Panc1 (cell line): ENCODE data around the gene FCAMR. TPM values are rescaled to one million over a fixed set of nuclear protein-coding genes. Genes with fewer than 3 reads are reported as not detected.

ENCODE experiments used
- ATAC-seq: fragments of 200-7000 bp; cut with Tn5 transposase; 2 replicates; pipeline ENCODE4 v1.9.1; 2020; ENCODE audit warnings: mild to moderate bottlenecking, moderate library complexity
- BruUV-seq: library from RNA; stranded (reverse); fragments of 400-500 nt; replicated peaks from 2 replicates; lab custom pipeline; 2021; lab: Mats Ljungman, UMichigan
- CTCF ChIA-PET: fragments of 300-600 bp; sonication (Branson Sonifier 250); formaldehyde crosslinking; loops from one replicate; lab custom pipeline; 2022; ENCODE audit warnings: antibody characterized with exemption; lab: Charles Lee
- POLR2A ChIA-PET: fragments of 300-600 bp; sonication (Branson Sonifier 250); formaldehyde crosslinking; loops from one replicate; lab custom pipeline; 2022; ENCODE audit warnings: antibody characterized with exemption; lab: Charles Lee
- DNase-seq: peaks from one replicate; pipeline ENCODE4 v3.0.0-alpha.2; 2010; ENCODE audit warnings: low read depth, low spot score
- H3K27ac ChIP-seq: 2 replicates; pipeline ENCODE4 v1.5.1; 2011; ENCODE audit warnings: mild to moderate bottlenecking, low read length, inconsistent platforms
- H3K27me3 ChIP-seq: fragments of 200-500 bp; sonication (Bioruptor generic); 2 replicates; pipeline ENCODE4 v1.6.0; 2014; ENCODE audit warnings: low read length, inconsistent platforms; ENCODE audit not compliant: control insufficient read depth, insufficient read depth
- H3K36me3 ChIP-seq: fragments of 200-500 bp; sonication (Bioruptor generic); 2 replicates; pipeline ENCODE4 v1.5.1; 2014; ENCODE audit warnings: inconsistent platforms, mild to moderate bottlenecking, low read length, moderate library complexity; ENCODE audit not compliant: control insufficient read depth, insufficient read depth
- H3K4me1 ChIP-seq: 2 replicates; pipeline ENCODE4 v1.5.1; 2011; ENCODE audit warnings: inconsistent platforms, mild to moderate bottlenecking, low read length, moderate library complexity; ENCODE audit not compliant: control insufficient read depth, insufficient read depth
- H3K4me3 ChIP-seq, 2 experiments: 2 replicates each; pipeline ENCODE4 v1.5.1; 2011 to 2012; ENCODE audit warnings: low read depth in 2 of 2, low read length in 2 of 2, mild to moderate bottlenecking in 2 of 2, inconsistent platforms in 1 of 2, moderate library complexity in 1 of 2
- H3K9me3 ChIP-seq: fragments of 200-500 bp; sonication (Bioruptor generic); 2 replicates; pipeline ENCODE4 v1.5.1; 2014; ENCODE audit warnings: low read depth, mild to moderate bottlenecking, inconsistent platforms, low read length, moderate library complexity; ENCODE audit not compliant: control insufficient read depth, insufficient read depth
- CTCF ChIP-seq: fragments of 450-650 bp; IDR thresholded peaks from 2 replicates; pipeline ENCODE4 v1.5.1; 2017; ENCODE audit warnings: mild to moderate bottlenecking
- POLR2AphosphoS5 ChIP-seq: IDR thresholded peaks from 2 replicates; pipeline ENCODE4 v1.6.1; 2012; ENCODE audit warnings: mild to moderate bottlenecking, low read depth, low read length, moderate library complexity
- SIN3A ChIP-seq: IDR thresholded peaks from 2 replicates; pipeline ENCODE4 v1.6.1; 2012; ENCODE audit warnings: low read depth, mild to moderate bottlenecking, low read length, moderate library complexity, borderline replicate concordance; ENCODE audit not compliant: insufficient read depth
- TCF7L2 ChIP-seq: IDR thresholded peaks from 2 replicates; pipeline ENCODE4 v1.6.1; 2011; ENCODE audit warnings: mild to moderate bottlenecking, low read depth, low read length, inconsistent platforms
- in situ Hi-C: cut with HindIII; loops from 2 replicates; pipeline ENCODE4 v1.10.0; 2016; ENCODE audit warnings: low sequenced_read_pairs, low pct_unique_long_range_greater_than_20kb
- intact Hi-C: fragments of 100-400 bp; cut with micrococcal nuclease; formaldehyde crosslinking; loops from one replicate; pipeline ENCODE4 v1.10.0; 2022; ENCODE audit not compliant: unreplicated experiment
- total RNA-seq: library from RNA; stranded (reverse); gene quantifications from one replicate; pipeline ENCODE4 v1.2.1, GENCODE V29; 2021; ENCODE audit not compliant: unreplicated experiment
- TF ChIP-seq, protein P1 (sequence below), 2 experiments: IDR thresholded peaks; 2 replicates each; pipeline ENCODE4 v1.6.1; 2011 to 2012; ENCODE audit warnings: low read depth in 2 of 2, control low read depth in 1 of 2, low read length in 1 of 2, mild to moderate bottlenecking in 1 of 2, moderate library complexity in 1 of 2; ENCODE audit not compliant: insufficient read depth in 1 of 2

FCAMR gene
- total RNA-seq, 1 experiment from 2014 or later = not detected

- Histone ChIP-seq H3K4me1 (no peaks in the 10 kb centered on the region), H3K4me3 (no peak overlapping the region), H3K36me3 (no peaks in the 10 kb centered on the region), H3K27me3 (no peaks in the 10 kb centered on the region), H3K9me3 (no peaks in the 10 kb centered on the region), H3K27ac (no peak overlapping the region)
- POLR2A ChIA-PET = no interaction called here
- DNase-seq = no peak
- intact Hi-C loops (no loop called here), in situ Hi-C loops (no loop called here)
- no TSS peak for BruUV-seq
- no peak for ATAC-seq
- CTCF ChIA-PET = no interaction called here
- no peak for TF ChIP-seq TCF7L2
- TF ChIP-seq POLR2AphosphoS5 = no peak
- TF ChIP-seq, protein P1, sequence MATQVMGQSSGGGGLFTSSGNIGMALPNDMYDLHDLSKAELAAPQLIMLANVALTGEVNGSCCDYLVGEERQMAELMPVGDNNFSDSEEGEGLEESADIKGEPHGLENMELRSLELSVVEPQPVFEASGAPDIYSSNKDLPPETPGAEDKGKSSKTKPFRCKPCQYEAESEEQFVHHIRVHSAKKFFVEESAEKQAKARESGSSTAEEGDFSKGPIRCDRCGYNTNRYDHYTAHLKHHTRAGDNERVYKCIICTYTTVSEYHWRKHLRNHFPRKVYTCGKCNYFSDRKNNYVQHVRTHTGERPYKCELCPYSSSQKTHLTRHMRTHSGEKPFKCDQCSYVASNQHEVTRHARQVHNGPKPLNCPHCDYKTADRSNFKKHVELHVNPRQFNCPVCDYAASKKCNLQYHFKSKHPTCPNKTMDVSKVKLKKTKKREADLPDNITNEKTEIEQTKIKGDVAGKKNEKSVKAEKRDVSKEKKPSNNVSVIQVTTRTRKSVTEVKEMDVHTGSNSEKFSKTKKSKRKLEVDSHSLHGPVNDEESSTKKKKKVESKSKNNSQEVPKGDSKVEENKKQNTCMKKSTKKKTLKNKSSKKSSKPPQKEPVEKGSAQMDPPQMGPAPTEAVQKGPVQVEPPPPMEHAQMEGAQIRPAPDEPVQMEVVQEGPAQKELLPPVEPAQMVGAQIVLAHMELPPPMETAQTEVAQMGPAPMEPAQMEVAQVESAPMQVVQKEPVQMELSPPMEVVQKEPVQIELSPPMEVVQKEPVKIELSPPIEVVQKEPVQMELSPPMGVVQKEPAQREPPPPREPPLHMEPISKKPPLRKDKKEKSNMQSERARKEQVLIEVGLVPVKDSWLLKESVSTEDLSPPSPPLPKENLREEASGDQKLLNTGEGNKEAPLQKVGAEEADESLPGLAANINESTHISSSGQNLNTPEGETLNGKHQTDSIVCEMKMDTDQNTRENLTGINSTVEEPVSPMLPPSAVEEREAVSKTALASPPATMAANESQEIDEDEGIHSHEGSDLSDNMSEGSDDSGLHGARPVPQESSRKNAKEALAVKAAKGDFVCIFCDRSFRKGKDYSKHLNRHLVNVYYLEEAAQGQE (IDR thresholded peaks at IDR 0.05; ENCODE audit: insufficient read depth in 1 of 2, low read depth in 2 of 2, low read length in 1 of 2) = no peak
- no peak for TF ChIP-seq CTCF
- TF ChIP-seq SIN3A = no peak
Observed at GRCh38 chr1:206954459-206955342, 15.6 kb downstream of the FCAMR start.

GRCh38 chr1:206953626-206954025 lies 16.6 kb downstream of the FCAMR start:
- Histone ChIP-seq H3K4me1 (no peaks in the 10 kb centered on the region), H3K9me3 (no peaks in the 10 kb centered on the region), H3K36me3 (no peaks in the 10 kb centered on the region), H3K27ac (no peak overlapping the region), H3K4me3 (no peak overlapping the region), H3K27me3 (no peaks in the 10 kb centered on the region)
- TF ChIP-seq POLR2AphosphoS5 (no peak), TCF7L2 (no peak), SIN3A (no peak), CTCF (no peak)
- TF ChIP-seq, protein P1 (IDR thresholded peaks at IDR 0.05; ENCODE audit: insufficient read depth in 1 of 2, low read depth in 2 of 2, low read length in 1 of 2) = no peak
- ChIA-PET CTCF (no interaction called here), POLR2A (no interaction called here)
- in situ Hi-C loops (no loop called here), intact Hi-C loops (no loop called here)
- ATAC-seq = no peak
- DNase-seq = no peak
- no TSS peak for BruUV-seq
